ENCODE data around the gene PLLP.
A peak's percentile ranks its signal among the peaks of the same experiment; 100 is the strongest.

Gene PLLP, protein sequence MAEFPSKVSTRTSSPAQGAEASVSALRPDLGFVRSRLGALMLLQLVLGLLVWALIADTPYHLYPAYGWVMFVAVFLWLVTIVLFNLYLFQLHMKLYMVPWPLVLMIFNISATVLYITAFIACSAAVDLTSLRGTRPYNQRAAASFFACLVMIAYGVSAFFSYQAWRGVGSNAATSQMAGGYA

DNA sequence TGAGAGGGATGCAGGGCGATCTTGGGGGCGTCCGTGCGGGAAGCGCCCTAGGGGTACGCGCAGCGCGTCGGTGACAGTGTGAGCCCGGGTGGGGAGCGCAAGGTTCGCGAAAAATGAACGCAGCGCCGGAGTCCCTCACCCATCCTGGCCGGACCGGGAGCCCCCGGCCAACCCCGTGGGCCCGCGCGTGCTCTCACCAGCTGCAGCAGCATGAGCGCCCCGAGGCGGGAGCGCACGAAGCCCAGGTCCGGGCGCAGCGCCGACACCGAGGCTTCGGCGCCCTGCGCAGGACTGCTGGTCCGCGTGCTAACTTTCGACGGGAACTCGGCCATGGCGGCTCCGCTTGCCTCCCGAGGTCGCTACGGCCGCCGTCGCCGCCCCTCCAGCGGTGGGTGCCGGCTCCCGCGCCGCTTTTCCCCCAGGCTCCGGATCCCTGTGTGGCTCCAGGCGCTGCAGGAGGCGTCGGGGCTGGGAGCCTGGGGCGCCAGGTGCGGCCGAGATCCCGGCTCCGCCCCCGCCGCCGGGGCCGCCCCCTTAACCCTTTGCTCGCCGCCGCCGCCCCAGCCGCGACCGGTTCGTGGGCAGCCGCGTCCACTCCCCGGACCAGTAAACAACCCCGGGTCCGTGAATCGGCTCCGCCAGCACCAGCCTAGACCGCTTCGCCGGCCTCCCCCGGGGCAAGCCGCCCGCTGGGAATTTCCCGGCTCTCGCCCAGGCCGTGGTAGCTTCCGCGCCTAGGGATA, at the start of gene PLLP:
Gene PLLP, minus strand, starts transcription at position 464 of the 743 bp plus-strand sequence. Its CDS starts 132 bp downstream, at position 332.
- DNase-seq (ENCODE audit: low read depth): peak; percentile 12

DNA sequence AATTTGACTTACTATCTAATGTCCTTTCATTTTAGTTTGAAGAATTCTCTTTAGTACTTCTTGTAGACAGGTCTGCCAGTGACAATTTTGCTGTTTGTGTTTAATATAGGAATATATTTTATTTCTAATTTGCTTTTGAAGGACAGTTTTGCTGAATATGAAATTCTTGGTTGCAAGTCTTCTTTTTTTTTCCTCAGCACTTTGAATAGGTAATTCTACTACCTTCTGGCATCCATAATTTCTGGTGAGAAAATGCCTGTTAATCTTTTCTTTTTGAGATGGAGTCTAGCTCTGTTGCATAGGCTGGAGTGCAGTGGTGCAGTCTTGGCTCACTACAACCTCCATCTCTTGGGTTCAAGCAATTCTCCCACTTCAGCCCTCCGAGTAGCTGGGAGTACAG, 48.9 kb upstream of the PLLP start:
- DNase-seq (ENCODE audit: low read depth): no peak

DNA sequence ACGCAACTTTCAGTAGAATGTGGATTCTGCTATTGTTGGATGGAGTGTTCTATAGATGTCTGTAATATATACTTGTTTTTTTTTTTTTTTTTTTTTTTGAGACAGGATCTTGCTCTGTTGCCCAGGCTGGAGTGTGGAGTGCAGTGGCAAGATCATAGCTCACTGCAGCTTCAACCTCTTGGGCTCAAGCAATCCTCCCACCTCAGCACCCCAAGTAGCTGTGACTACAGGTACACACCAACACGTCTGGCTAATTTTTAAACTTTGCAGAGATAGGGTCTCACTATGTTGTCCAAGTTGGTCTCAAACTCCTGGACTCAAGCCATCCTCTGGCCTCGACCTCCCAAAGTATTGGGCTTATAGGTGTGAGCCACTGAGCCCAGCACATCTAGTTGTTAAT, 46.9 kb upstream of the PLLP start:
- DNase-seq (ENCODE audit: low read depth): no peak

DNA sequence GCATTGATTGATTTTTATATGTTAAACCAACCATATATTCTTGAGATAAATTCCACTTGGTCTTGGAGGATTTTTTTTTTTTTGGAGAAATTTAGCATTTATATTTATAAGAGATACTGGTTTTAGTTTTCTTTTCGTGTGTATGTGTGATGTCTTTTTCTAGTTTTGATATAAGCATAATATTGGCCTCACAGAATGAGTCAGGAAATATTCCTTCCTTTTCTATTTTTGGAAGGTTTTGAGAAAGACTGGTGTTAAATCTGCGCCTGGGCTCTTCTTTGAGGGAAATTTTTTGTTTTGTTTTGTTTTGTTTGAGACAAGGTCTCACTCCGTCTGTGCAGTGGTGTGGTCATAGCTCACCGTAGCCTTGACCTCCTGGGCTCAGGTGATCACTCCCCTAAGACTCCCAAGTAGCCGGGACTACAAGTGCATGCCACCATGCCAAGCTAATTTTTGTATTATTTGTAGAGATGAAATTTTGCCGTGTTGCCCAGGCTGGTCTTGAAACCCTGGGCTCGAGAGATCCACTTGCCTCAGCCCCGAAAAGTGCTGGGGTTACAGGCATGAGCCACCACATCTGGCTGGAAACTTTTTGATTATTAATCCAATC, 45.4 kb upstream of the PLLP start:
- no peak for DNase-seq (ENCODE audit: low read depth)

DNA sequence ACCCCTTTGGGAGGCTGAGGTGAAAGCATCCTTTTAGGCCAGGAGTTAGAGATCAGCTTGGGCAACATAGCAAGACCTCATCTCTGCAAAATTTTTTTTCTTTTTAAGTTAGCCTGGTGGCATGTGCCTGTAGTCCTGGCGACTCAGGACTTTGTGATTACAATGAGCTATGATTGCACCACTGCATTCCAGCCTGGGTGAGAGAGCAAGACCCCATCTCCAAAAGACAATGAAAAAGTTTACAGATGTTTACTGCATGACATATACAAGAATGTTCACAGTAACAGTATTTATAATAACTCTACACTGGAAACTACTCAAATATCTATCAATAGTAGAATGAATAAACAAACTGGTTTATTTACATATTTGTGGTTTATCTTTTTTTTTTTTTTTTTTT, 41.0 kb upstream of the PLLP start:
- DNase-seq (ENCODE audit: low read depth): no peak

DNA sequence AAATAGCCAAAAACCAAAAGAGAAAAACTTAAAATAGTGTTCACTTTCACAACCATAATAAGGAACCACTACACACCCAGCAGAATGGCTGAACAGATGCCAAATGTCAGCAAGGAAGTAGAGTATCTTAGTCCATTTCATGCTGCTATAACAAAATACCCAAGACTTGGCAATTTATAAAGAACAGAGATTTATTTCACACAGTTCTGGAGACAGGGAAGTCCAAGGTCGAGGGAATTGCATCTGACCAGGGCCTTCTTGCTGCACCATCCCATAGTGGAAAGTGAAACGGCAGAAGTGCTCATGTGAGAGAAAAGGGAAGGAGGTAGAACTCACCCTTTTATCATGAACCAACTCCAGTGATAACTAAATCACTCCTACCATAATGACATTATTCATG, 40.3 kb upstream of the PLLP start:
- no peak for DNase-seq (ENCODE audit: low read depth)

DNA sequence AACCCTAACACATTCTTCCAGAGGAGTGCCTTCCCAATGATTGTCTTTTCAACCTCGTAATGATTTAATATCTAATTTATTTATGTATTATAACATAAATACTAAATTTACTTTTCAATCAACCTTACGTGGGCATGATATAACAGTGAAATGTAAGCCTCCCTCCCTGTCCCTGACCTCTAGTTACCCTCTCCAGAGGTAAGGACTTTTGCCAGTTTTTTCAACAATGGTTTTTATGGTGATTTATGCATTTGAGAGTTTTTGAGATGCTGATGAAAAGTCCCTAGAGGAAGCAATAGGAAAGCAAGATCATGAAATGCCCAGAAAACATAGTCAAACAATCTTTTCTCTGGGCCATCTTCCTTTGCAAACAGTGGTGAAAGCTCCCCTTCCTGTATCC, 35.2 kb upstream of the PLLP start:
- DNase-seq (ENCODE audit: low read depth): no peak

DNA sequence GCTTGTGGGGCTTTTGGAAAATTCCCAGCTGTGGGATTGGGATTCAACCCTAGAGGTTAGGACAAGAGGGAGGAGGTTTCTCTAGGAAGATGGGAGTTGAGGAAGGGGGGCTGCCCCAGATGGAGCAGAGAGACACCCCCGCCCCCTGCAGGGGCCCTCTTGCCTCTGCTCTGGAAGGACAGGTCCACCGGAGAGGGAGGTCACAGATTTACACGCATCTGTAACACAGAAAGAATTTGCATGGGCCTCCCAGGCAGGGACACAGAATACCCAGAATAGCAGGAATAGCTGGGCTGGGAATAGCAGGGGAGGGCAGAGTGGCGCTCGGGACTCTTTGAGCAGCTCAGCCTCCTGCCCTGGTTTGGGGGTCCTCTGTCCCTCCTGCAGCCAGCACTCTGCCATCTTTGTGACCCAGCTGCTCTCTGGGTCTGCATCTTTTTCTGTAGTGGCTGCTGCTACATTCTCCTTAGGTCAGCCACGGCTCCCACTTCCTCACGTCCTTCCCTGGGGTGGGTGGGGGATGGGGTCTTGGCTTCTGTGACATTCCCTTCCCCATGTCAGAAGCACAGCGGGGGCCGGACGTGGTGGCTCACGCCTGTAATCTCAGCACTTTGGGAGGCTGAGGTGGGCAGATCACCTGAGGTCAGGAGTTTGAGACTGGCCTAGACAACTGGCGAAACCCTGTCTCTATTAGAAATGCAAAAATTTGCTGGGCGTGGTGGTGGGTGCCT, 33.9 kb upstream of the PLLP start:
- DNase-seq (ENCODE audit: low read depth): no peak

DNA sequence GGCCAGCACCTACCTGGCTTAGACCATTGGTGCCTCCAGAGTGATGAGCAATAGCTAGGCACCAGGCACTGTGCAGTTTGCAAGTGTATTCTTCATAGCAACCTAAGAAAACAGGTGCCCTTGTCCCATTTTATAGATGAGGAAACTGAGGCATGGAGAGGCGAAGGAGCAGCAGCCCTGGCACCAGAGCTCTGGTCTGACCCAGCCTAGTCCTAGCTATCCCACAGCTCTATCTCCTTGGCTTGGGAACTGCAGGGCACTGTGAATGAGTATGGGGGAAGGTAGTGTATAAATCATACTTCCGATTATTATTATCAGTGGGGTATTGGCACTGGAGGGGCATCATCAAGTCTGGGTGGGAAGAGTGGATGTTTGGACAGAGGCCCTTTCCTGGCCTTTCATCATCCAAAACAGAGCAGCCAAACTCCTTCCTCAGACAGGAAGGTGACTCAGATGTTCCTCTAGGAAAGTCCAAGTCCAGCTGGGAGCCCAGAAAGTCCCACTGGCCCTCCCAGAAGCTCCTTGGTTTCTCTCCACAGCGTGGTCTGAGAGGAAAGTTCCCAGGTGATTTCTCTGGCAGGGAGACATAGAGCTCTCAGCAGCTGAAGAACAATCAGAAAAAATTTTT, 32.0 kb upstream of the PLLP start:
- no peak for DNase-seq (ENCODE audit: low read depth)

DNA sequence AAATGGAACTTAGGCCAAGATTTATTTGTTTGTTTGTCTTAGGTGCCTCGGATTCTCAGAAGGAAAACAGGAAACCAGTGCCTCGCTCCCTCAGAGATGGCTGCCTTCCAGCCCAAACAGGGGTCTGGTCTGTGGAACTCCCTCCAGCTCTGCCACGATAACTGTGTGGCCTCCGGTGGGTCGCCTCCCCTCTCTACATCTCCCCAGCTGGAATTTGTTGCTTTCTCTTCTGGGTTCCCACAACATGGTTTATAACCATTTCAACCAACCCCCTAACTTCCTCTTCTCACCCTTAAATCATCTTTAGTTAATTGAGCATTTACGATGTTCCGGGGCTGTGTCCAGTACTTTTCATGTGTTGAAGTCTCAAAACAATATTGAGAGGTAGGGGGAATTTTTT, 30.9 kb upstream of the PLLP start:
- DNase-seq (ENCODE audit: low read depth): no peak

DNA sequence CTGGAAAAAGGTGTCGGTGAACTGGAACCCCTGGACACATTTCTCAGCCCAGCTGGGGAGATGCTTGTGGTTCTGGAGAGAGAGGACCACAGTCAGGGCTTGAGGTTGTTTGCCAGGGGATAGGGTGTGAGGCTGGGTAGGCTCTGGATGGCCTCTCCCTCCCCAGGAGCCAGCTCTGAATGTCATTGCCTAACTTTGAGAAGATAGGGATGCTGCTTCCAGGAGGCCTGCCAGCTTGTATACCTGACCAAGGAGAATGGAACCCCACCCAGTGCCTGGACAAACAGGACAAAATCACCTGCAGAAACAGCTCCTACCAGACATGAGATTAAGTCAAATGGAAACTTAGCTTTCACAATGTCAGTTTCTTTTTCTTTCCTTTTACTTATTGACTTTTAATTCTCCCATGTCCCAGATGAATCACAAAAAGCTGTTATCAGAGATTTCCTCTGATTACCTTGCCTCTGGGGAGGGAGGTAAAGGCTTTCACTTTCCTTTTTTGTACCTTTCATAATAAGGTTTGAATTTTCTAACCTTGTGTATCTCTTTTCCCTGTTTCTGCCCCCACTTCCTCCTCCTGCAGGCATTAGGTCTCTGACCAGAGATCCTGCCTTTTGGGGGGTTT, 29.8 kb upstream of the PLLP start:
- no peak for DNase-seq (ENCODE audit: low read depth)

DNA sequence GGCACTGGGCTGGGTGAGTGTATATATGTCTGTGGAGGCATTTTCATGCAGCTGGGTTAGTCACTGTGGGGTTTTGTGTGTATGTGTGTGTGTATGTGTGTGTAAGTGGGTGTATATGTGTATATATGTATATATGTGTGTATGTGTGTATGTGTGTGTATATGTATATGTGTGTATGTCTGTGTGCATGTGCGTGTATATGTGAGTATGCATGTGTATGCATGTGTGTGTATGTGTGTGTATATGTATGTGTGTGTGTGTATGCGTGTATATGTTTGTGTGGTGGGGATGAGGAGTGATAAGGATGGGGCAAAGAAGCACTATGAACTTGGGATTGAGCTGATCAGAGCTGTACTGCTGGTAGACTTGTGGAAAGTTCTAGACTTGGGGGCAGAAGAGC, 29.0 kb upstream of the PLLP start:
- DNase-seq (ENCODE audit: low read depth): no peak

DNA sequence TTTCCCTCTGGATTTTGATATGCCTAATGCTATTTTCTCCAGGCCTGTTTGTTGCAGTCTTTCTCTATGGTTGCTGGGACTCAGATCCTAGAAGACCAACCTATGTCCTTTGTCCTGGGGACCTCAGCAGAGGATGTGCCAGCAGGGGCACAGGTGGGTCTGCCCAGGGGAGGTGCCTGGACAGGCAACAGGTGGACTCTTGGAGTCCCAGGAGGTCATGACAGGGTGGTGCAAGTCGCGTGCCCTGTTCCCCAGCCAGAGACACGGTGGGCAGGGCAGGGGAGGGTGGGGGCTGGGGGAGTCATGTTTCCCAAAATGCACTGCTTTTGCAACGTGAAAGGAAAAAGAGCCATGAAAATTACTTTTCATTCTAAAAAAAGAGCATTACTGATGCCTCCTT, 26.3 kb upstream of the PLLP start:
- DNase-seq (ENCODE audit: low read depth): no peak

DNA sequence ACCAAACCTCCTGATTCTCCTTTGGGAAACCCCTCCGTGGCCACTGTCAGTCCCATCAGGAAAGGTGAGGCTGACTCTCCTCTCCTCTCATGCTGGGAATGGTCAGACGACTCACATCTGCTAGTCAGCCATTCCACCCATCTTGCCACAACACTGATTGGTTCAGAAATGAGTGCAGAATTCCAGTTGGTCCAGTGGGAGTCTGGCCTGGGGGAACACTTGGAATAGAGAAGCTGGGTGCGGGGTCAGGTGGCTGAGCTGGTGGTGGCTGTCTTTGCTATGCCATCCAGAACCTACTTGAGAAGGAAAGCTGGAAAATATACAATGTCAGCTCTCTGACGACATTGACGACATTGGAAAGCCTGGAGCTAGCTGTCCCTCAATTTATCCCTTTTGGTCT, 23.6 kb upstream of the PLLP start:
- DNase-seq (ENCODE audit: low read depth): no peak

DNA sequence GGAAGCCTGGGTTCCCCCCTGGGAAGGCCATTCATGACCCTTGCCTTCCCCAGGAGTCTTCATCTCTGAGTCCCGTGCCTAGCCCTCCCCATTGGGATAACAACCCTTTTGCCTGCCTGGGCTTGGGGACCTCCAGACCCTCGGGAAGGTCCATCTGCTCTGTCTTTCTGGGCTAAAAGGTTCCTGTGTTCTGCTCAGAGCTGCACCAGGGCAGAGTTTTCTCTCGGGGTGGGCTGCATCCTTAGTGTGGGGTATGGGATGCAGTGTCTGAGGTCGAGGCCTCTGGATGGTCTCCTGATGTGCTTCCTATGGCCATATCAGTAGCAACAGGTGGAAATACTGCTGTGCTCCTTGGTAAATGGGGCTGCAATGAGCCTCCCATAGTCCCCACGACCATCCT, 22.9 kb upstream of the PLLP start:
- DNase-seq (ENCODE audit: low read depth): no peak

DNA sequence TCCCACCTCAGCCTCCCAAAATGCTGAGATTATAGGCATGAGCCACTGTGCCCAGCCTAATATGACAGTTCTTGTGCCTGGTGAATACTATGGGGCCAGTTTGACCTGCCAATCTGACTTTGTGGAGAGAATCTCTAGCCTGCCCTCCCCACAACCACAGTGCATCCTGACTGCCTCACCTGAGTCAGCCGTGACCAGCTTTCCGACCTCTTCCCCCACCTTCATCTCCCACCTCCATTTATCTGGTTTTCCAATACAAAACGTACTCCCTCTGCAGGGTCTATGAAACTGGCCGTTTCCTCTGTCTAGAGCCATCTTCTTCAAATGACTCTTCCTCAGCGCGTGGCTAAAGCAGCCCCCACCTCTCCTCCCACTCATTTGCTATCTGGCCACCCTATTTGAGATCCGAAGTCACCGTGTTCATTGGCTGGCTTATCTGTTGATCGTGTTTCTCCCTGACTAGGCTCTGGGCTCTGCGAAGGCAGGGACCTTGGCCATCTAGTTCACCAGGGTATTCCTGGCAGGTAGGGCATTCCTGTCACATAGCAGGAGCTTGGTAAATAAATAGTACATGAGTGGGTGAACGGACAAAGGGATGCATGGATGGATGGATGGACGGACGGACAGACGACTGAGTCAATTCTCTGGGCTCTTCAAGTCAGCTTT, 22.3 kb upstream of the PLLP start:
- no peak for DNase-seq (ENCODE audit: low read depth)

DNA sequence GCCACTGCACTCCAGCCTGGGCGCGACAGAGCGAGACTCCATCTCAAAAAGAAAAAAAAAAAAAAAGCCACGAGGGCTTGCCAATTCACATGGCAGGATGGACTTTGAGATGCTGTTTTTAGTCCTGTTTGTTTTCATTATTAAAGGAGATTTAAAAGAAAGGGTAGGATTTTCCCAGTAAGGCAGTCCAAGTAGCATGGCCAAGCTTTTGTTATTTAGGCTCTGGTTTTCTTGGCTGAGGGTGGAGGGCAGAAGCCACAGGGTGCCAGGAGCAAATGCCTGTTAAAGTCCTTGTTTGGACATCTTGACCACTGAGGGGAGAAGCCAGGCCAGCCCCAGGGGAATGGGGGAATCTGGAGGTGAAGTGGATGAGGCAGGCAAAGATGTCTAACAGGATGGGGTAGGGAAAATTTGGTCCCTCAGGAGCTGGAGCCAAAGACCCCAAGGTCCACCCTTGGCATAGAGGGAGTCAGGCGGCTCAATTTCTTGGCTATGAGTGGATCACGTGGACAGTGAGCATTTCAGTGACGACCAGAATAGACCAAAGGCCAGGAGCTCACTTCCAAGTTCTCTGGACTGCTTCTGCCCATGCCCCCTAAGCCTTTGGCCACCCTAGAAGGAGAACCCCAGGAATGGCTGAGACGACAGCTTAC, 20.8 kb upstream of the PLLP start:
- no peak for DNase-seq (ENCODE audit: low read depth)

DNA sequence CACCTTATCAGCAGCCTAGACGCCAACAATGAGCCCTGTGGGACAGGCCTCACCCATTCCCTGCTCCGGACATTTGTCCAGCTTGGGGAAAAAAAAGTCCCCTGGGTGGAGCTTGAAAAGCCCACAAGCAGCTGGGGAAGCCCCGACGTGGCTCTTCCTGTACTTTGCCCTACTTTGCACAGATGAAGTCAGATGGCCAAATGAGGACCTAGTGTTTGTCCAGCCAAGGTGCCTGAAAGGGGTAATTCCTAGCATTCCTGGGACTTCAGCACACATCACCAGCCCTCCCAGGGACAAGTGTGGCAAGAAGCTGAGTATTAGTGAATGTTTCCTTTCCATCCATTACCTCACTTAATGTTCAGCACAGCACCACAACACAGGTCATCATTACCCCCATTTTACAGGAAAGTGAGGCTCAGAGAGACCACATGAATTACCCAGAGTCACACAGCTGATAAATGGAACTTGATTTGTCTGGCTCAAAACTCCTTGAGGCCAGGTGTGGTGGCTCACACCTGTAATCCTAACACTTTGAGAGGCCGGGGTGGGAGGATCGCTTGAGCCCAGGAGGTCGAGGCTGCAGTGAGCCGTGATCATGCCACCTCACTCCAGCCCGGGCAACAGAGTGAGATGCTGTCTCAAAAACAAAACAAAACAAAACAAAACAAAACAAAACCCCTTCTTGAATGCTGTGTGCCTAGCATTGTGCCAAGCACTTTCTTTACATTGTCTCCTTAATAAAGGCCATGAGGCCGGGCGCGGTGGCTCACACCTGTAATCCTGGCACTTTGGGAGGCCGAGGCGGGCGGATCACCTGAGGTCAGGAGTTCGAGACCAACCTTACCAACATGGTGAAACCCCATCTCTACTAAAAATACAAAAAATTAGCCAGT, 19.9 kb upstream of the PLLP start:
- DNase-seq (ENCODE audit: low read depth): no peak

DNA sequence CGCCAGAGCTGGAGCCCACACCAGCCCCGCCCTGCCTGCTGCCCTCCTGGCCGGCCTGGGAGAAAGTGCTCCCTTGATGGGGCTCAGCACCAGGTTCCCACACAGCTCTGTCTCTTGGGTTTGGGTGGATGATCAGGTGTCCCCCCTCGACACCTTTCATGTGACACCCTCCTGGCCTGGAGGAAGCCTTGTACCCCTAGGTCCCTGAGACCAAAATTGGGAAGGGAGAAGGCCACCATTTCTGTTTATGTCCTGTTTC, 19.4 kb upstream of the PLLP start:
- DNase-seq (ENCODE audit: low read depth): no peak

Data from T-helper 22 cell (primary cell).